Measurements from ENCODE around the gene MAD1L1. TPM values are rescaled to one million over a fixed set of nuclear protein-coding genes. Genes with fewer than 3 reads are reported as not detected.

MAD1L1 gene
- total RNA-seq, 2 experiments from 2014 or later = 40.0 to 44.7 TPM

- peaks cover 2% of the 10 kb centered on the region for H3K36me3 Mint-ChIP-seq (ENCODE audit: low read depth)
- no peak for DNase-seq
- peaks cover 5% of the 10 kb centered on the region for H3K4me1 Mint-ChIP-seq (ENCODE audit: low read depth)
- intact Hi-C loops (cut with micrococcal nuclease) = no loop called here
- POLR2A ChIA-PET = interaction anchor here (2.0 kb wide), 1 partner anchor 11 kb away, joined by 5 read pairs; no protein-coding TSS in a partner anchor
- no peak for TF ChIP-seq CTCF (IDR thresholded peaks at IDR 0.05)
- H3K27ac Mint-ChIP-seq = no peak overlapping the region
- H3K9me3 Mint-ChIP-seq = no peaks in the 10 kb centered on the region
- CTCF ChIA-PET = no interaction called here
- no peak overlapping the region for H3K4me3 Mint-ChIP-seq
- no peaks in the 10 kb centered on the region for H3K27me3 Mint-ChIP-seq
- ATAC-seq = no peak
Measured at GRCh38 chr7:1951600-1951999, 281.1 kb downstream of the MAD1L1 start.

GRCh38 chr7:1951159-1951536 lies 281.6 kb downstream of the MAD1L1 start:
- TF ChIP-seq CTCF (IDR thresholded peaks at IDR 0.05) = no peak
- POLR2A ChIA-PET = interaction anchor here (2.0 kb wide), 1 partner anchor 10 kb away, joined by 5 read pairs; no protein-coding TSS in a partner anchor
- intact Hi-C loops (cut with micrococcal nuclease) = no loop called here
- DNase-seq = peak; percentile 38
- Mint-ChIP-seq H3K27me3 (no peaks in the 10 kb centered on the region), H3K4me1 (ENCODE audit: low read depth) (peaks cover 5% of the 10 kb centered on the region), H3K4me3 (no peak overlapping the region), H3K27ac (no peak overlapping the region), H3K9me3 (no peaks in the 10 kb centered on the region), H3K36me3 (ENCODE audit: low read depth) (no peaks in the 10 kb centered on the region)
- ATAC-seq = peak; percentile 58
- CTCF ChIA-PET = no interaction called here

- ATAC-seq (no peak), DNase-seq (no peak)
- no peak for TF ChIP-seq CTCF (IDR thresholded peaks at IDR 0.05)
- H3K27ac Mint-ChIP-seq = no peak overlapping the region
- intact Hi-C loops (cut with micrococcal nuclease) = no loop called here
- H3K9me3 Mint-ChIP-seq = no peaks in the 10 kb centered on the region
- CTCF ChIA-PET = no interaction called here
- no peaks in the 10 kb centered on the region for H3K27me3 Mint-ChIP-seq
- POLR2A ChIA-PET = interaction anchor here (2.0 kb wide), 1 partner anchor 10 kb away, joined by 5 read pairs; no protein-coding TSS in a partner anchor
- no peak overlapping the region for H3K4me3 Mint-ChIP-seq
- H3K36me3 Mint-ChIP-seq (ENCODE audit: low read depth) = no peaks in the 10 kb centered on the region
- H3K4me1 Mint-ChIP-seq (ENCODE audit: low read depth) = peaks cover 5% of the 10 kb centered on the region
Measured at GRCh38 chr7:1950452-1951158, 282.1 kb downstream of the MAD1L1 start.

GRCh38 chr7:1950066-1950451 lies 282.7 kb downstream of the MAD1L1 start:
- Mint-ChIP-seq H3K27ac (no peak overlapping the region), H3K36me3 (ENCODE audit: low read depth) (no peaks in the 10 kb centered on the region)
- POLR2A ChIA-PET = interaction anchor here (2.0 kb wide), 1 partner anchor 9 kb away, joined by 5 read pairs; no protein-coding TSS in a partner anchor

More at GRCh38 chr7:1950066-1950451, 282.7 kb downstream of the MAD1L1 start:
- H3K4me1 Mint-ChIP-seq (ENCODE audit: low read depth) = peaks cover 5% of the 10 kb centered on the region
- DNase-seq (no peak), ATAC-seq (no peak)
- no peak for TF ChIP-seq CTCF (IDR thresholded peaks at IDR 0.05)
- H3K9me3 Mint-ChIP-seq = no peaks in the 10 kb centered on the region
- H3K4me3 Mint-ChIP-seq = no peak overlapping the region
- CTCF ChIA-PET = no interaction called here
- H3K27me3 Mint-ChIP-seq = no peaks in the 10 kb centered on the region
- intact Hi-C loops (cut with micrococcal nuclease) = no loop called here

Measured in activated CD8-positive, alpha-beta T cell treated with anti-CD3 and anti-CD28 coated beads for 36 hours (primary cell).